AG09309 (cell line): ENCODE data around the gene PPP2R5E.

Experiments
- DNase-seq: peaks from one replicate; pipeline ENCODE4 v3.0.0-alpha.2; 2010; ENCODE audit warnings: low read depth
- H3K4me3 ChIP-seq: 2 replicates; pipeline ENCODE4 v1.5.1; 2011; ENCODE audit warnings: mild to moderate bottlenecking, low read depth, low read length, moderate library complexity; ENCODE audit not compliant: control insufficient read depth
- CTCF ChIP-seq: IDR thresholded peaks from 2 replicates; pipeline ENCODE4 v1.5.1; 2011; ENCODE audit warnings: mild to moderate bottlenecking, low read depth, low read length, inconsistent platforms; ENCODE audit not compliant: insufficient read depth, control insufficient read depth; ENCODE audit errors: missing control alignments

PPP2R5E gene

DNA sequence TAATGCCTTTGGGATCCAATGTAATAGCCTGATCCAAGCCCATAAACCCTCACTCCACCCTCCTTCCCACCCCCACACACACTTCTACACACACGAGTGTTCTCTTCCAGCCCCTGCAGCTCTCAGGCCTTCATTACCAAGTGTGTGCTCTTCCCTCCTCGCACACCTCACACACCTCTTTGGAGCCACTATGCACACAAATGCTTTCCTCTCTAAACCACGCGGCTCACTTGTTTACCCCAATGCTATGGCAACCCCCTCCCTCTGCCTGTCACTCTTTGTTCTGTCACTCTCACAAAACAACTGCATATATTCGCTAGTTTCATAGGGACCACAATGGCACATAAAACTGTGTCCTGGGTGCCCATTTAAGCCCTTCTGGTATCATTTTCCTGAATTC, 35.1 kb downstream of the PPP2R5E start:
- no peak overlapping the region for H3K4me3 ChIP-seq
- no peak for DNase-seq
- TF ChIP-seq CTCF = no peak

DNA sequence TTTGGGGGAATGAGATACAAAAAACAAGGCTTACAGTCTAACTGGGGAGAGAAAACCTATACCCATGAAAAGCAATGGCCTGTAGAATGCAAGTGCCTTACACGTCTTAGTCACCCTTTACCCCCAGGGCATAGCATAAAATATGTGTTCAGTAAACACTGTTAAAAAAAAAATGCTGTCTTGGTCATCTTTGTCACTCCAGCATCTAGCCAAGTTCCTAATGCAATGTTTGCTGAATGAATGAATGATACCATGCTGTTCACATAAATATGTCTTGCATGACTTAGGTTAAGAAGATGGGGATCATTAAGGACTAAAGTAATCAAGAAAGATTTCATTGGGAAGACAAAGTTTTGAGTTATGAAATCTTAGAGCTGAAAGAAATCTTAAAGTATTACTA, 38.5 kb downstream of the PPP2R5E start:
- no peak for TF ChIP-seq CTCF
- DNase-seq = no peak

DNA sequence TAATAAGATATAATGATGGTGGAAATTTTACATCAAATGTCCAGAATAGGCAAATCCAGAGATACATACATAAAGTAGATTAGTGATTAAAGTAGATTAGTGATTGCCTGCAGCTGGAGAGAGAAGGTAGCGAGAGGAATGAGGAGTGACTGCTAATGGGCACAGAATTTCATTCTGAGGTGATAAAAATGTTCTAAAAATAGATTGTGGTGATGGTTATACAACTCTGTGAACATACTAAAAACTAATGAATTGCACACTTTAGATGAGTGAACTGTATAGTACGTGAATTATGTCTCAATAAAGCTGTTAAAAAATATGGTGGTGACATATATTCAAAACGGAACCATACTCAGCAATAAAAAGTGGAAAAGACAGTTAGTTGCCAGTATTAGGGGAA, 41.7 kb downstream of the PPP2R5E start:
- no peak overlapping the region for H3K4me3 ChIP-seq
- no peak for DNase-seq
- TF ChIP-seq CTCF = no peak

More for the DNA sequence above, 38.5 kb downstream of the PPP2R5E start:
- H3K4me3 ChIP-seq = no peak overlapping the region

- TF ChIP-seq CTCF = no peak
- DNase-seq = peak; percentile 90
- no peak overlapping the region for H3K4me3 ChIP-seq
Observed at GRCh38 chr14:63499701-63500250, 43.4 kb downstream of the PPP2R5E start.

DNA sequence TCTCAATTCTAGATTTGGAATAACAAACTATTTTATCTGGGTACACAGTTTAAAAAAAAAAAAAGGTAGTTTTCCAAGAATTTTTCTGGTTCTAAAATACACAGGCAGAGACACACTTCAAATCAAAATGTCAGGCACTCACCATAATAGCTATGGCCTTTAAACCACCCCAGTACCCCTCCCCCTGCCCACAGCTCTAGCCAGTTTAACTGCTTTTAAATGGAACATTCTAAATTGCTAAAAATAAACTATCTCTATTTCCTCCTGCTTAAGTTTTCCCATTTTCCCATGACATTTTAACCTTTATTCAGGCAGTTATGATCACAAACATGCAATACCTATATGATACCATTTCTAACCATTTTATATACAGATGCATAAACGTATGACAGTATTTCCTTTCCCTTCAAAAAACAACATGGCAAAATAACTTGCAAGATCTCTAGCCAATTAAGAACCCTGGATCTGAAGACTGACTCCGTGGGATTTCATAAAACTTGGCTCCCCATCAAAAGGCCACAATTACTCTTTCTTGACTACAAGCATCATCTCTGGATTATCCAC, 46.3 kb downstream of the PPP2R5E start:
- no peak for DNase-seq
- no peak for TF ChIP-seq CTCF
- no peak overlapping the region for H3K4me3 ChIP-seq

GRCh38 chr14:63493246-63493645, 49.9 kb downstream of the PPP2R5E start:
- no peak for DNase-seq
- peak; percentile 24 for TF ChIP-seq CTCF
- H3K4me3 ChIP-seq = no peak overlapping the region
